GM19397 (cell line): Measurements from ENCODE around the gene PAN3.
"Not testable (repeated sequence)": the region's sequence is repeated elsewhere in the genome, so short reads cannot be mapped to it uniquely, and the experiment has no call there.

ENCODE experiments used
- ATAC-seq: cut with Tn5 transposase; IDR thresholded peaks from one replicate; pipeline ENCODE4 v1.9.1; 2021; ENCODE audit warnings: mild to moderate bottlenecking, moderate library complexity; ENCODE audit not compliant: unreplicated experiment

PAN3 gene

GRCh38 chr13:28138012-28138755 lies at the start of gene PAN3:
Gene PAN3 (plus strand): TSS chr13:28138545. CDS start chr13:28138658, 113 bp downstream.
- peak; percentile 61 for ATAC-seq

GRCh38 chr13:28089065-28089464 lies 49.3 kb upstream of the PAN3 start:
- no peak for ATAC-seq

- ATAC-seq = no peak
These were observed 45.9 kb upstream of the PAN3 start for GRCh38 chr13:28092431-28092830.

- no peak for ATAC-seq
These were observed 44.5 kb upstream of the PAN3 start for GRCh38 chr13:28093881-28094280.

- ATAC-seq = no peak
These were observed 44.0 kb upstream of the PAN3 start for GRCh38 chr13:28094306-28094705.

GRCh38 chr13:28097503-28097902 lies 40.8 kb upstream of the PAN3 start:
- ATAC-seq = no peak

GRCh38 chr13:28099396-28100149 lies 38.8 kb upstream of the PAN3 start:
- no peak for ATAC-seq

- ATAC-seq = peak; percentile 75
These were observed 37.9 kb upstream of the PAN3 start, which contains the start of gene FLT3 for GRCh38 chr13:28100150-28101121. Gene FLT3 (minus strand): TSS chr13:28100576. CDS start chr13:28100510, 66 bp downstream.

- ATAC-seq = not testable (repeated sequence)
These were observed 36.5 kb upstream of the PAN3 start for GRCh38 chr13:28101886-28102285.

- ATAC-seq = no peak
These were observed 31.4 kb upstream of the PAN3 start for GRCh38 chr13:28106976-28107375.

GRCh38 chr13:28110414-28110813 lies 27.9 kb upstream of the PAN3 start:
- ATAC-seq = no peak

- no peak for ATAC-seq
These were observed 21.6 kb upstream of the PAN3 start for GRCh38 chr13:28116736-28117135.

GRCh38 chr13:28117689-28118377 lies 20.5 kb upstream of the PAN3 start:
- ATAC-seq = no peak

- no peak for ATAC-seq
These were observed 18.0 kb upstream of the PAN3 start for GRCh38 chr13:28120317-28120716.

- ATAC-seq = no peak
These were observed 17.1 kb upstream of the PAN3 start for GRCh38 chr13:28121224-28121623.

- ATAC-seq = no peak
These were observed 10.3 kb upstream of the PAN3 start for GRCh38 chr13:28128030-28128429.

- no peak for ATAC-seq
These were observed 9.4 kb upstream of the PAN3 start for GRCh38 chr13:28128926-28129325.

GRCh38 chr13:28129911-28130693 lies 8.2 kb upstream of the PAN3 start:
- no peak for ATAC-seq

GRCh38 chr13:28131646-28132045 lies 6.7 kb upstream of the PAN3 start:
- no peak for ATAC-seq

GRCh38 chr13:28136916-28137315 lies 1.4 kb upstream of the PAN3 start:
- no peak for ATAC-seq
